Smooth muscle cell (in vitro differentiated cells): ENCODE data around the gene ALDH9A1. TPM values are rescaled to one million over a fixed set of nuclear protein-coding genes. Genes with fewer than 3 reads are reported as not detected.

ENCODE experiments used
- DNase-seq: peaks from one replicate; lab custom pipeline; 2025; ENCODE audit not compliant: unreplicated experiment; lab: John Stamatoyannopoulos, UW
- H2AFZ ChIP-seq: fragments of 200-600 bp; sonication (generic); 2 replicates; pipeline ENCODE4 v1.6.0; 2016; ENCODE audit warnings: antibody characterized with exemption, low read depth, mild to moderate bottlenecking
- H3F3A ChIP-seq: fragments of 200-600 bp; sonication (generic); 2 replicates; pipeline ENCODE4 v1.6.0; 2017; ENCODE audit warnings: antibody characterized with exemption, low read depth
- H3K27ac ChIP-seq: fragments of 200-600 bp; sonication (generic); 2 replicates; pipeline ENCODE4 v1.5.1; 2016; ENCODE audit warnings: low read depth, mild to moderate bottlenecking
- H3K27me3 ChIP-seq: fragments of 200-600 bp; sonication (generic); 2 replicates; pipeline ENCODE4 v1.6.1; 2016; ENCODE audit warnings: low read depth, mild to moderate bottlenecking
- H3K36me3 ChIP-seq: fragments of 200-600 bp; sonication (generic); 2 replicates; pipeline ENCODE4 v1.5.1; 2016; ENCODE audit warnings: low read depth
- H3K4me1 ChIP-seq: fragments of 200-600 bp; sonication (generic); 2 replicates; pipeline ENCODE4 v1.5.1; 2016; ENCODE audit warnings: low read depth
- H3K4me2 ChIP-seq: fragments of 200-600 bp; sonication (generic); 2 replicates; pipeline ENCODE4 v1.6.0; 2016; ENCODE audit warnings: mild to moderate bottlenecking
- H3K4me3 ChIP-seq: fragments of 200-600 bp; sonication (generic); 2 replicates; pipeline ENCODE4 v1.5.1; 2016; ENCODE audit warnings: mild to moderate bottlenecking
- H3K79me2 ChIP-seq: fragments of 200-600 bp; sonication (generic); 2 replicates; pipeline ENCODE4 v1.6.0; 2016; ENCODE audit warnings: low read depth, mild to moderate bottlenecking
- H3K9ac ChIP-seq: fragments of 200-600 bp; sonication (generic); 2 replicates; pipeline ENCODE4 v1.6.0; 2016; ENCODE audit warnings: low read depth
- H3K9me3 ChIP-seq: fragments of 200-600 bp; sonication (generic); replicated peaks from 2 replicates; pipeline ENCODE4 v1.5.1; 2016; ENCODE audit warnings: low read depth
- H4K20me1 ChIP-seq: fragments of 200-600 bp; sonication (generic); 2 replicates; pipeline ENCODE4 v1.6.0; 2016; ENCODE audit warnings: low read depth
- WGBS: methylation state at CpG from one replicate; pipeline ENCODE4 v1.1.7; 2016; ENCODE audit warnings: low lambda C conversion rate; 5-methylcytosine and 5-hydroxymethylcytosine counted together
- polyA plus RNA-seq: library from polyadenylated mRNA; unstranded; fragments of >200 nt; fragmentation: Nextera tagmentation; extraction: Ambion mirVana; gene quantifications from 2 replicates; pipeline ENCODE4 v1.2.1, GENCODE V29; 2016
- total RNA-seq: library from RNA; depleted of rRNA; stranded (reverse); fragments of >200 nt; gene quantifications from 2 replicates; pipeline ENCODE4 v1.2.3, GENCODE V29; 2014
- TF ChIP-seq, protein P1 (sequence below): fragments of 200-600 bp; sonication (generic); IDR thresholded peaks from 2 replicates; pipeline ENCODE4 v1.5.1; 2017; ENCODE audit warnings: borderline replicate concordance, mild to moderate bottlenecking, antibody characterized with exemption; ENCODE audit not compliant: insufficient read depth, poor library complexity, severe bottlenecking

The ALDH9A1 gene
- total and polyA plus RNA-seq, 2 experiments from 2014 or later, result 31.5 to 76.8 TPM

DNA sequence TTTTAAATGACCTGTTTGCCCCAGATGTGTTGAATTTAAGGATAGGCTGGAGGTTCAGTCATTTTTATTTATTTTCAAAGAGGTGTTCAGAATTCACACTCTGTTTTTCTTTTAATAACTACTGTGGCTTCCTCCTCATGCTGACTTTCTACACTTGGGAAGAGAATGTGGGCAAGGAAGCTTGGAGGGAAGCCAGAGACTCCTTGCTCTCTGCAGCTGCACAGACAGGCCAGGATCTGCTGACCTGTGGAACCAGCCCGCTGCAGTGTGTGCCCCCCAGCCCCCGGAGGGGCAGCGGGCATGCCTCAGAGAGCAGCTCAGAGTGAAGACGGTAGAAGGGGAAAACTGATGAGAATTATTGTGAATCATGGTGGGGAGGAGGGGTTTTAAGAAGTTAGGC, 50.4 kb downstream of the ALDH9A1 start:
- Histone ChIP-seq H3K4me2 (no peak overlapping the region), H3K4me3 (no peak overlapping the region), H3K4me1 (no peaks in the 10 kb centered on the region), H3K79me2 (peaks cover 30% of the 10 kb centered on the region), H2AFZ (no peak overlapping the region), H3F3A (no peaks in the 10 kb centered on the region), H3K36me3 (no peaks in the 10 kb centered on the region), H4K20me1 (peaks cover 89% of the 10 kb centered on the region), H3K9ac (no peak overlapping the region), H3K27me3 (no peaks in the 10 kb centered on the region), H3K27ac (no peak overlapping the region), H3K9me3 (no peaks in the 10 kb centered on the region)
- 90% methylated on average over 4 of the region's 4 CpGs for WGBS
- TF ChIP-seq, protein P1, sequence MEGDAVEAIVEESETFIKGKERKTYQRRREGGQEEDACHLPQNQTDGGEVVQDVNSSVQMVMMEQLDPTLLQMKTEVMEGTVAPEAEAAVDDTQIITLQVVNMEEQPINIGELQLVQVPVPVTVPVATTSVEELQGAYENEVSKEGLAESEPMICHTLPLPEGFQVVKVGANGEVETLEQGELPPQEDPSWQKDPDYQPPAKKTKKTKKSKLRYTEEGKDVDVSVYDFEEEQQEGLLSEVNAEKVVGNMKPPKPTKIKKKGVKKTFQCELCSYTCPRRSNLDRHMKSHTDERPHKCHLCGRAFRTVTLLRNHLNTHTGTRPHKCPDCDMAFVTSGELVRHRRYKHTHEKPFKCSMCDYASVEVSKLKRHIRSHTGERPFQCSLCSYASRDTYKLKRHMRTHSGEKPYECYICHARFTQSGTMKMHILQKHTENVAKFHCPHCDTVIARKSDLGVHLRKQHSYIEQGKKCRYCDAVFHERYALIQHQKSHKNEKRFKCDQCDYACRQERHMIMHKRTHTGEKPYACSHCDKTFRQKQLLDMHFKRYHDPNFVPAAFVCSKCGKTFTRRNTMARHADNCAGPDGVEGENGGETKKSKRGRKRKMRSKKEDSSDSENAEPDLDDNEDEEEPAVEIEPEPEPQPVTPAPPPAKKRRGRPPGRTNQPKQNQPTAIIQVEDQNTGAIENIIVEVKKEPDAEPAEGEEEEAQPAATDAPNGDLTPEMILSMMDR, result no peak
- DNase-seq, result no peak

DNA sequence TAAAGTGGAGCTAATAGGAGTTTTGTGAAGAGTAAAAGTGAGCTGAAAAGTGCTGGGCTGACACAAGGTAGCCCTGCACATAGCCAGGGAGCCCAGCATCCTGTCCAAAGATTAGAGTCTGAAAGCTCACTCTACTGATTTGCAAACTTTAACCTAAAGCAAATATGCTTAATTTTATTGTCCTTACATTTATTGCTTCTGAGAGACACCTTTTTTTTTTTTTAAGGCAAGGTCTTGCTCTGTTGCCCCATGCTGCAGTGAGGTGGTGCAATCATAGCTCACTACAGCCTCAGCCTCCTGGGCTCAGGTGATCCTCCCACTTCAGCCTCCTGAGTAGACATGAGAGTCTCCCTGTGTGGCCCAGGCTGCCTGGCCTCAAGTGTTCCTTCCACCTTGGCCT, 50.8 kb downstream of the ALDH9A1 start:
- Histone ChIP-seq H4K20me1 (peaks cover 93% of the 10 kb centered on the region), H2AFZ (no peak overlapping the region), H3K36me3 (no peaks in the 10 kb centered on the region), H3K9me3 (no peaks in the 10 kb centered on the region), H3F3A (no peaks in the 10 kb centered on the region), H3K4me3 (no peak overlapping the region), H3K27me3 (no peaks in the 10 kb centered on the region), H3K4me2 (no peak overlapping the region), H3K79me2 (peaks cover 35% of the 10 kb centered on the region), H3K27ac (no peak overlapping the region), H3K9ac (no peak overlapping the region), H3K4me1 (no peaks in the 10 kb centered on the region)
- no peak for DNase-seq
- TF ChIP-seq, protein P1, result no peak

DNA sequence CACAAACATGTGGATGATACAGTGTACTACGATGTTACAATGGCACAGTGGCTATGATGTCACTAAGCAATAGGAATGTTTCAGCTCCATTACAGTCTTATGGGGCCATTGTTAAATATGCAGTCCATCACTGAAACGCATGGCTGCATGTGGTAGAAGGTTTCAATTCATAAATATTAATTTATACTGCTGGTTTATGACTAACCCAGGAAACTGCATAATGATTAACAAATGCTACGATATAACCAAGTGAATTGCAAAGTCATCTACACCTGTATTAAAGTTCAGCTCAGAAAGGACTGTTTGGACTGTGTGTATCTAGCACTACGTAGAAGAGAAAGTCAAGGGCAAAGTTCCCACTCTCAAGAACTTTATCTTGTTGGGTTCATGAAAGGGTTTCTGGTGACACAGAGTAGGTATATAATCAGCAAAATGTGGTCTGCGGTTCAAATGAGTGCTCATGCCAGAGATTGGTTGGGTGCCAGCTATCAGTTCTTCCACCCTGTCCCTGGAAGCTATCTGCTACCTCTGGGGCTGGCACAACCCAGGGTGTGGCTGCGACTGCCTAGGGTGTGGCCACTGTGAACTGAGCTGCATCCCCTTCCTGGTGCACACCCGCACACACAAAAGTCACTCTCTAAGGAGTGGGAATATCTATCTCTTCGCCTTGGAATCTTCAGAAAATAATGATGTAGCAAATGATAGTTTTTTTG, 52.6 kb downstream of the ALDH9A1 start:
- Histone ChIP-seq H2AFZ (no peak overlapping the region), H3F3A (no peaks in the 10 kb centered on the region), H3K9ac (no peak overlapping the region), H3K4me3 (no peak overlapping the region), H3K36me3 (no peaks in the 10 kb centered on the region), H3K27ac (no peak overlapping the region), H3K9me3 (no peaks in the 10 kb centered on the region), H3K27me3 (no peaks in the 10 kb centered on the region), H3K4me1 (no peaks in the 10 kb centered on the region), H3K4me2 (no peak overlapping the region), H4K20me1 (peaks cover 99% of the 10 kb centered on the region), H3K79me2 (peaks cover 50% of the 10 kb centered on the region)
- no peak for DNase-seq
- WGBS, result 96% methylated on average over 8 of the region's 8 CpGs
- TF ChIP-seq, protein P1, result no peak
